Sigmoid colon (tissue), 4 donors: ENCODE results near the gene EEFSEC.

ENCODE experiments used
- CTCF ChIP-seq, 4 experiments: fragments of 450-650 bp in 3 of 4; fragments of 200-600 bp in 1 of 4; IDR thresholded peaks; one replicate each; pipeline ENCODE4 v1.5.1; 2016 to 2019; ENCODE audit warnings: antibody characterized with exemption in 4 of 4, mild to moderate bottlenecking in 3 of 4, moderate library complexity in 2 of 4
- POLR2AphosphoS5 ChIP-seq, 4 donors: sonication (generic); formaldehyde crosslinking; IDR thresholded peaks; one replicate each; pipeline ENCODE4 v1.6.1; 2017; ENCODE audit warnings: antibody characterized with exemption in 4 of 4

- TF ChIP-seq POLR2AphosphoS5 (IDR thresholded peaks at IDR 0.05) (no peak), CTCF (IDR thresholded peaks at IDR 0.05) (no peak)
These were observed 177.0 kb downstream of the EEFSEC start for GRCh38 chr3:128330214-128330842.
